ENCODE results near the gene ITPKB.
"Not testable (repeated sequence)": the region's sequence is repeated elsewhere in the genome, so short reads cannot be mapped to it uniquely, and the experiment has no call there.

Gene ITPKB

GRCh38 chr1:226616636-226617035 is 122.4 kb downstream of the ITPKB start:
- Histone ChIP-seq H3K27me3 (ENCODE audit: control insufficient read depth in 3 of 3, insufficient read depth in 3 of 3, low read depth in 1 of 3, low read length in 3 of 3) (no peaks in the 10 kb centered on the region), H2BK120ac (ENCODE audit: low read depth, low read length) (no peak overlapping the region), H3K27ac (replicated peaks; ENCODE audit: low read length) (no peak overlapping the region), H2AK5ac (ENCODE audit: low read depth, low read length) (no peak overlapping the region), H3K23ac (ENCODE audit: low read depth, low read length, poor library complexity) (no peak overlapping the region), H3K36me3 (replicated peaks in 1 of 2; ENCODE audit: control insufficient read depth in 2 of 2, insufficient read depth in 2 of 2, low read length in 2 of 2) (no peaks in the 10 kb centered on the region), H2BK5ac (ENCODE audit: low read length) (no peak overlapping the region), H4K91ac (ENCODE audit: low read depth, low read length, poor library complexity) (no peak overlapping the region), H2AFZ (ENCODE audit: low read length) (no peak overlapping the region), H3K4me1 (ENCODE audit: control insufficient read depth in 2 of 2, insufficient read depth in 1 of 2, low read depth in 1 of 2, low read length in 2 of 2) (no peaks in the 10 kb centered on the region), H3K4me2 (ENCODE audit: insufficient read depth, low read length, poor library complexity, severe bottlenecking) (no peak overlapping the region), H3K79me1 (ENCODE audit: low read depth, low read length) (no peaks in the 10 kb centered on the region), H3K9me3 (replicated peaks in 1 of 2; ENCODE audit: control insufficient read depth in 2 of 2, insufficient read depth in 1 of 2, low read depth in 1 of 2, low read length in 2 of 2) (peaks cover 4% of the 10 kb centered on the region in 2 donors), H3K4ac (ENCODE audit: low read length) (no peak overlapping the region), H4K8ac (ENCODE audit: low read depth, low read length) (no peak overlapping the region), H2BK15ac (ENCODE audit: low read length) (no peak overlapping the region), H3K9ac (ENCODE audit: low read depth, low read length, poor library complexity) (no peak overlapping the region), H2BK12ac (ENCODE audit: low read length) (no peak overlapping the region), H3K14ac (ENCODE audit: low read length) (no peak overlapping the region), H3K4me3 (ENCODE audit: low read length in 2 of 2) (no peak overlapping the region), H3K18ac (ENCODE audit: low read length) (no peak overlapping the region)
- WGBS, 2 donors (ENCODE audit: extremely low coverage in 2 of 2, insufficient read length in 2 of 2, insufficient replicate concordance in 1 of 2): no CpG with 5 or more reads among the region's 1 CpG
- DNase-seq (ENCODE audit: low spot score): no peak

- Histone ChIP-seq H2BK120ac (ENCODE audit: low read depth, low read length) (no peak overlapping the region), H2AFZ (ENCODE audit: low read length) (no peak overlapping the region), H3K18ac (ENCODE audit: low read length) (no peak overlapping the region), H3K4me1 (ENCODE audit: control insufficient read depth in 2 of 2, insufficient read depth in 1 of 2, low read depth in 1 of 2, low read length in 2 of 2) (no peaks in the 10 kb centered on the region), H3K36me3 (replicated peaks in 1 of 2; ENCODE audit: control insufficient read depth in 2 of 2, insufficient read depth in 2 of 2, low read length in 2 of 2) (no peaks in the 10 kb centered on the region), H3K9ac (ENCODE audit: low read depth, low read length, poor library complexity) (no peak overlapping the region), H2AK5ac (ENCODE audit: low read depth, low read length) (no peak overlapping the region), H2BK12ac (ENCODE audit: low read length) (no peak overlapping the region), H4K91ac (ENCODE audit: low read depth, low read length, poor library complexity) (no peak overlapping the region), H3K27me3 (ENCODE audit: control insufficient read depth in 3 of 3, insufficient read depth in 3 of 3, low read depth in 1 of 3, low read length in 3 of 3) (no peaks in the 10 kb centered on the region), H3K27ac (replicated peaks; ENCODE audit: low read length) (no peak overlapping the region), H3K79me1 (ENCODE audit: low read depth, low read length) (no peaks in the 10 kb centered on the region), H3K23ac (ENCODE audit: low read depth, low read length, poor library complexity) (no peak overlapping the region), H2BK15ac (ENCODE audit: low read length) (no peak overlapping the region), H4K8ac (ENCODE audit: low read depth, low read length) (no peak overlapping the region), H3K4ac (ENCODE audit: low read length) (no peak overlapping the region), H3K4me2 (ENCODE audit: insufficient read depth, low read length, poor library complexity, severe bottlenecking) (no peak overlapping the region), H2BK5ac (ENCODE audit: low read length) (no peak overlapping the region), H3K14ac (ENCODE audit: low read length) (no peak overlapping the region), H3K4me3 (ENCODE audit: low read length in 2 of 2) (no peak overlapping the region), H3K9me3 (replicated peaks in 1 of 2; ENCODE audit: control insufficient read depth in 2 of 2, insufficient read depth in 1 of 2, low read depth in 1 of 2, low read length in 2 of 2) (peaks cover 4% of the 10 kb centered on the region in 2 donors)
- WGBS, 2 donors (ENCODE audit: extremely low coverage in 2 of 2, insufficient read length in 2 of 2, insufficient replicate concordance in 1 of 2): no CpG with 5 or more reads among the region's 9 CpGs
- no peak for DNase-seq (ENCODE audit: low spot score)
Observed at GRCh38 chr1:226615876-226616275, 123.2 kb downstream of the ITPKB start.

GRCh38 chr1:226611980-226612379 is 127.1 kb downstream of the ITPKB start:
- not testable (repeated sequence) for H3K79me1 ChIP-seq (ENCODE audit: low read depth, low read length); H3K4me2 ChIP-seq (ENCODE audit: insufficient read depth, low read length, poor library complexity, severe bottlenecking); H3K36me3 ChIP-seq (replicated peaks in 1 of 2; ENCODE audit: control insufficient read depth in 2 of 2, insufficient read depth in 2 of 2, low read length in 2 of 2); H2BK15ac ChIP-seq (ENCODE audit: low read length); H3K4me3 ChIP-seq (ENCODE audit: low read length in 2 of 2); H2BK5ac ChIP-seq (ENCODE audit: low read length); H3K14ac ChIP-seq (ENCODE audit: low read length); H3K4me1 ChIP-seq (ENCODE audit: control insufficient read depth in 2 of 2, insufficient read depth in 1 of 2, low read depth in 1 of 2, low read length in 2 of 2); H3K9ac ChIP-seq (ENCODE audit: low read depth, low read length, poor library complexity); H3K18ac ChIP-seq (ENCODE audit: low read length); H3K4ac ChIP-seq (ENCODE audit: low read length); H4K8ac ChIP-seq (ENCODE audit: low read depth, low read length); H2AK5ac ChIP-seq (ENCODE audit: low read depth, low read length); DNase-seq (ENCODE audit: low spot score); H2BK12ac ChIP-seq (ENCODE audit: low read length); H2BK120ac ChIP-seq (ENCODE audit: low read depth, low read length); H4K91ac ChIP-seq (ENCODE audit: low read depth, low read length, poor library complexity); H3K27ac ChIP-seq (replicated peaks; ENCODE audit: low read length); H2AFZ ChIP-seq (ENCODE audit: low read length); H3K23ac ChIP-seq (ENCODE audit: low read depth, low read length, poor library complexity); H3K9me3 ChIP-seq (replicated peaks in 1 of 2; ENCODE audit: control insufficient read depth in 2 of 2, insufficient read depth in 1 of 2, low read depth in 1 of 2, low read length in 2 of 2)
- peaks cover 0 to 18% (median 0%) of the 10 kb centered on the region in 3 experiments for H3K27me3 ChIP-seq (ENCODE audit: control insufficient read depth in 3 of 3, insufficient read depth in 3 of 3, low read depth in 1 of 3, low read length in 3 of 3)
- no CpG with 5 or more reads among the region's 6 CpGs for WGBS, 2 donors (ENCODE audit: extremely low coverage in 2 of 2, insufficient read length in 2 of 2, insufficient replicate concordance in 1 of 2)

GRCh38 chr1:226611301-226611700 is 127.8 kb downstream of the ITPKB start:
- H3K27ac ChIP-seq (replicated peaks; ENCODE audit: low read length): no peak overlapping the region
- no peak overlapping the region for H3K23ac ChIP-seq (ENCODE audit: low read depth, low read length, poor library complexity)
- H4K91ac ChIP-seq (ENCODE audit: low read depth, low read length, poor library complexity): no peak overlapping the region
- H2AFZ ChIP-seq (ENCODE audit: low read length): no peak overlapping the region
- H3K9me3 ChIP-seq (replicated peaks in 1 of 2; ENCODE audit: control insufficient read depth in 2 of 2, insufficient read depth in 1 of 2, low read depth in 1 of 2, low read length in 2 of 2): no peaks in the 10 kb centered on the region
- H3K79me1 ChIP-seq (ENCODE audit: low read depth, low read length): no peaks in the 10 kb centered on the region
- H3K9ac ChIP-seq (ENCODE audit: low read depth, low read length, poor library complexity): no peak overlapping the region
- H4K8ac ChIP-seq (ENCODE audit: low read depth, low read length): no peak overlapping the region
- H3K4me1 ChIP-seq (ENCODE audit: control insufficient read depth in 2 of 2, insufficient read depth in 1 of 2, low read depth in 1 of 2, low read length in 2 of 2): peaks cover 0 to 5% of the 10 kb centered on the region in 2 donors
- no peak overlapping the region for H2AK5ac ChIP-seq (ENCODE audit: low read depth, low read length)
- WGBS, 2 donors (ENCODE audit: extremely low coverage in 2 of 2, insufficient read length in 2 of 2, insufficient replicate concordance in 1 of 2): no CpG with 5 or more reads among the region's 8 CpGs
- DNase-seq (ENCODE audit: low spot score): no peak
- no peak overlapping the region for H2BK120ac ChIP-seq (ENCODE audit: low read depth, low read length)
- H3K14ac ChIP-seq (ENCODE audit: low read length): no peak overlapping the region
- peaks cover 0 to 24% (median 0%) of the 10 kb centered on the region in 3 experiments for H3K27me3 ChIP-seq (ENCODE audit: control insufficient read depth in 3 of 3, insufficient read depth in 3 of 3, low read depth in 1 of 3, low read length in 3 of 3)
- H2BK5ac ChIP-seq (ENCODE audit: low read length): no peak overlapping the region
- H3K4me2 ChIP-seq (ENCODE audit: insufficient read depth, low read length, poor library complexity, severe bottlenecking): no peak overlapping the region
- H2BK15ac ChIP-seq (ENCODE audit: low read length): no peak overlapping the region
- no peaks in the 10 kb centered on the region for H3K36me3 ChIP-seq (replicated peaks in 1 of 2; ENCODE audit: control insufficient read depth in 2 of 2, insufficient read depth in 2 of 2, low read length in 2 of 2)
- H3K18ac ChIP-seq (ENCODE audit: low read length): no peak overlapping the region
- H3K4ac ChIP-seq (ENCODE audit: low read length): no peak overlapping the region
- H3K4me3 ChIP-seq (ENCODE audit: low read length in 2 of 2): no peak overlapping the region
- H2BK12ac ChIP-seq (ENCODE audit: low read length): no peak overlapping the region
